ENCODE measurements around the gene PSAT1.
"Not testable (repeated sequence)": the region's sequence is repeated elsewhere in the genome, so short reads cannot be mapped to it uniquely, and the experiment has no call there.

The PSAT1 gene

DNA sequence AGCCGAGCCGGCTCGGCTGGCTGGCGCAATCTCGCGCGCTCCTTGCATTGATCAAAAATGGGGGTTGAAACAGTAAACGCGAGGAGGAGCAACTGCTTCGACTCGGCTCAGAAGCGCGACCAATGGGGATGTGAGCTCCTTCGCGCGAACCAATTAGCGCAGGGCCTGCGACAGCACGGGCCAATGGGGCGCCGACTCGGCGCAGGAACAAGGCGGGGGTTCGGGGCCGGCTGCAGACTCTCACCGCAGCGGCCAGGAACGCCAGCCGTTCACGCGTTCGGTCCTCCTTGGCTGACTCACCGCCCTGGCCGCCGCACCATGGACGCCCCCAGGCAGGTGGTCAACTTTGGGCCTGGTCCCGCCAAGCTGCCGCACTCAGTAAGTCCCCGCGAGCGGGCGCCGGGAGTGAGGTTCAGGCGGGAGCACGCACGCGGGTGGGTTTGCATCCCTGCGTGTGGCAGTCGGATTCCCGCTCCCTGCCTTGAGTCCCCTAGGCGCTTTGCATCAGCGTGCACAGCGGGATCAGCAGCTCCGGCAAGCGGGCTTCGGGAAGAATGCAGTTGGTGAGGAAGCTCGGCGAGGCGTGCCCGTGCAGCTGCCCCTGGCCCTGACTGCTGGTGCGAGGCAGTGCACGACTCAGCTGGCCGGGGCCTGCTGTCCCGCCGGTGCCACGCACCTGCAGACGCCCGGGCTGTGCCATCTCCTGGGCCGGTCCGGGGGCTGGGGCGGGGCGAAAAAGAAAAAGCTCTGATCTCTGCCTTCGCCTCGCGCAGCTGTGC is at the start of gene PSAT1:
Gene PSAT1 (plus strand): TSS at position 233 of the 779 bp plus-strand sequence. CDS start 86 bp downstream, at position 319.
- peak; percentile 83 to 87 for DNase-seq

DNA sequence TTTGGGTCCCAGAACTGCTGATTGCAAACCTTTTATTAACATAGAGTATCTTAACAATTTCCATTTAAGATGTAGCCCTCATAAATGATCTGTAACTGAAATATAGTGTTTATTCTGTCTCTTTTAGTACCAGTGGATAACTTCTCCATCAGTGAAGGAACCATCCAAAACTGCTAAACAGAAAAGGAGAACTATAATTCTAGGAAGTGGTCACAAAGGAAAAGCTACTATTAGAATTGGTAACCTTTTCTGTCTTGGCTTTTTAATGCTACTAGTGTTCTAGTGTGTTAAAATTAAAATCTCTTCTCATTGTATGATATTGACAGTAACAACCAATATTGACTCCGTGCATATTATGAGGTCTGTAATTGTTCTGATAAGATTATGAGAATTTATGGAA is 48.3 kb upstream of the PSAT1 start:
- DNase-seq: no peak

DNA sequence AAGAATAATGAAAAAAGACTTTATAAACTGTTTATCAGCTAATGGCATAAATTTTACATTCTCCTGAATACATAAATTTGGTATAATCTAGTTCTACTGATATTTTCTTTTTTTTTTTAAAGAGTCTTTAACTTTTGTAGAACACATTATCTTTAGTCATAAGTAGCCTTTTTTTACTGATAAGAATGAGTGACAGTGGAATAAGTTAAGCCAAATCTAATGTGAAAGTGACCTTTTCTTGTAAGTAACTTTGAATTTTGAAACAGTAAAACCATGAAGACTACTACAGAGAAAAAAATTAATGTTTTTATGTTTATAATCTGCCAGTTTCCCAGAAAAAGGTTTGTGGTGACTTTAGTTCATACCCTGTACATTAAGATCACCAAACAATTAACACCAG is 47.4 kb upstream of the PSAT1 start:
- DNase-seq: no peak

GRCh38 chr9:78252616-78253015 is 44.3 kb upstream of the PSAT1 start:
- DNase-seq: no peak

DNA sequence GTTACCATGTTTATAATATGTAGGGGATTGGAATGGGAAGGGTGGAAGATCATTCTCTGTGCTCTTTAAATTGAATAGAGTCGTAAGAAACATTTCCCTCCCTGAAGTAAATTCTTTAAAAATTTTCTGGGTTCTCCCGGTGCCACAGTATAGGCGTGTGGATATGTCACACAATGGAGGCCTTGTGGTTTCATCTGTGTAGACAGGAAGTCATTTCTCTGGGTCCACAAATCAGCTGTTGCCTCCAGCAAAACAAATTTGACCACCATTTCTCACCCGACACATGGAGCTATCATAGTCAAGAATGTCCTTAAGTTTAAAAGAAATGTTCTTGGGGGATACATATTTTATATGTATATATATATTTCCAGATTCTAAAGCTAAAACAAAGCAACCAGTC is 43.6 kb upstream of the PSAT1 start:
- DNase-seq: no peak

- no peak for DNase-seq
Measured at GRCh38 chr9:78261403-78262001, 35.4 kb upstream of the PSAT1 start.

DNA sequence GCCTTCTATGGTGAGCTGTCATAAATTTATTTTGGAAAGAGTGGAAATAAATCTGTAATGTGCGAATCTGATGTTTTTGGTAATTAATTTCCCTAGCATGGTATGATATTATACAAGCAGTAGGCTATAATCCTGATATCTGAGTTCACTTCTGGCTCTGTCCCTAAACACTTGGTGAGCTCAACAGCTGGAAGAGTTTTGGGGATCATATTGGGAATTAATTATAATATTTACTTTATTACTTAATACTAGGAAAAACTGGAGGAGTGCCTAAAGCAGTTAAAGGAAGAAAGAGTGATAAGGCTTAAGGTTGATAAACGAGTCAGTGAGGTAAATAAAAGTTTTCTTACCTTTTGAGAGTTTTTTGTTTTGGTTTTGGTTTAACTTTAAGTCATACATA is 34.3 kb upstream of the PSAT1 start:
- DNase-seq: no peak

- no peak for DNase-seq
Measured at GRCh38 chr9:78267889-78268288, 29.0 kb upstream of the PSAT1 start.

DNA sequence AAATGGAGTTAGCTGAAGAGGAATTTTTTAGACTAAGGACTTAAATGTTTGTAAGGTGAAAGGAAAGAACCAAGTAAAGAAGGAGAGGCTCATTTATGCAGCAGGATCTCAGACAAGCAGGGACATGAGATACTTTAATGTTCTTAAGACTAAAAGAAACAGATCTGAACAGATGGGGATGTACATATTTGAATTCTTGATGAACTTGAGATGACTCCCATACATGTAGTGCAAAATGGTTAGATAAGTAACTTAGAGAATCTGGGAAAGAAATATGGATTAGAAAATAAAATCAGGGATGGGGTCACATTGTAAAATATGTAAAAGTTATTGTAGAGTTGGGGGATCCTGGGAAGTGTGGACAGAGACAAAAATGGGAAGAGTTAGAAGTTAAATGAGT is 27.1 kb upstream of the PSAT1 start:
- no peak for DNase-seq

DNA sequence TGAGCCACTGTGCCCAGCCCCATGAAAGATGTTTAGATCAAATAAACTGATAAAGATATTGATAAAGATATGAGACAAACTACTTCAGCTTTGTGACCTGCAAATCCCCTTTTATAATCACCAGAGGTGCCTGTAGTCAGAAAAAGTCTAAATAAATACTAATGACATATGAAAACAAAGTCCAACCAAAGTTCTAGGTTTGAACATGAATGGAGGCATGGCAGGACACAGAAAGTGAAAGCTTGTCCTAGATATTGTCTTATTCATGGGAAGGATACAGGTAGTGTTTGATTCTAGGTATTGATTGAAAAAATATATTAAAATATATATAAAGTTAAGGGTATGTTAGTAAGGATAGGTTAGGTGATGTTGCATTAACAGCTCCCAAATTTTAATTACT is 24.6 kb upstream of the PSAT1 start:
- no peak for DNase-seq

- DNase-seq: no peak
Measured at GRCh38 chr9:78273761-78274160, 23.2 kb upstream of the PSAT1 start.

- DNase-seq: no peak
Measured at GRCh38 chr9:78278177-78278777, 18.6 kb upstream of the PSAT1 start.

GRCh38 chr9:78278801-78279200 is 18.1 kb upstream of the PSAT1 start:
- no peak for DNase-seq

DNA sequence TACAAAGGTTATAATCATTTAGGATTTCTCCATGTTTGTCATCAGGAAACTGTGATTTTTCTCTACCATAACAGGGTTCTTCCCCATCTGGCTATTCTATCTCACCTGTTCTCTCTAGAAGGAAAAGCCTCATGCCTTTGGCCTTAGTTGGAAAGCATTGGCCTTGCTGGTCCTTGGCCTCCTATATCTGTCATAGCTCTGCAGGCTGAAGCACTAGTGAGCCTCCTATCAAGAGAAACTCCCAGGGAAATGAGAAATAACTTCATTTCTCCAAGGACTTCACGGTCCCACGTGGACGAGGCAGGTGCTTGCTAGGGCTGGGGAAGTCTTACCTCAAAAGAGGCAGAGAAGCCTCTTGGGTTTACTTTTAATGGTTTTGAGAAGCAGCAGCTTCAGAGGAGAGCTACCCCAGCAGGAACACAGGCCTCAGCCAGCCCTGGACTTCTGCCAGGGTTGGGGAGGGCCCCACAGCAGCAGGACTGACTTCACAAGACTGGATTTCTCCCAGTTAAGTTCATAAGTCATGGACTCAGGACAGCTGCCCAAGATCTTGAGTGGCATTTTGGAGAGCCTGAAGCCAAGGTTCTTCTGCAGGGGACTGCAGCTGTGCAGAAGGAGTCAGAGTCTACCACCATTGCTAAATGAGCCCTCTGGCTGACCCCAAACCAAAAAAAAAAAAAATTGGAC is 15.8 kb upstream of the PSAT1 start:
- no peak for DNase-seq

- not testable (repeated sequence) for DNase-seq
Measured at GRCh38 chr9:78284181-78284580, 12.7 kb upstream of the PSAT1 start.

- no peak for DNase-seq
Measured at GRCh38 chr9:78286125-78286524, 10.8 kb upstream of the PSAT1 start.

DNA sequence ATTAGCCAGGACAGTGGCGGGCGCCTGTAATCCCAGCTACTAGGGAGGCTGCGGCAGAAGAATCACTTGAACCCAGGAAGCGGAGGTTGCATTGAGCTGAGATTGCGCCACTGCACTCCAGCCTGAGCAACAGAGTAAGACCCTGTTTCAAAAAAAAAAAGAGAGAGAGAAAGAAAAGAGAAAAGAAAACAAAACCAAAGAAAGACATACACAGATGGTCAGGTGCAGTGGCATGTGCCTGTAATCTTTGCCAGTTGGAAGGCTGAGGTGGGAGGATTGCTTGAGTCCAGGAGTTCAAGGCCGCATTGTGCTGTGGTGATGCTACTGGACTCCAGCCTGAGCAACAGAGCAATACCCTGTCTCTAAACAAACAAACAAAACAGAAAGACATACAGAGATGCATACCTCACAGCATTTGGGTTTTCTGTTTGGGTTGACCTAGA is 10.0 kb upstream of the PSAT1 start:
- no peak for DNase-seq

DNA sequence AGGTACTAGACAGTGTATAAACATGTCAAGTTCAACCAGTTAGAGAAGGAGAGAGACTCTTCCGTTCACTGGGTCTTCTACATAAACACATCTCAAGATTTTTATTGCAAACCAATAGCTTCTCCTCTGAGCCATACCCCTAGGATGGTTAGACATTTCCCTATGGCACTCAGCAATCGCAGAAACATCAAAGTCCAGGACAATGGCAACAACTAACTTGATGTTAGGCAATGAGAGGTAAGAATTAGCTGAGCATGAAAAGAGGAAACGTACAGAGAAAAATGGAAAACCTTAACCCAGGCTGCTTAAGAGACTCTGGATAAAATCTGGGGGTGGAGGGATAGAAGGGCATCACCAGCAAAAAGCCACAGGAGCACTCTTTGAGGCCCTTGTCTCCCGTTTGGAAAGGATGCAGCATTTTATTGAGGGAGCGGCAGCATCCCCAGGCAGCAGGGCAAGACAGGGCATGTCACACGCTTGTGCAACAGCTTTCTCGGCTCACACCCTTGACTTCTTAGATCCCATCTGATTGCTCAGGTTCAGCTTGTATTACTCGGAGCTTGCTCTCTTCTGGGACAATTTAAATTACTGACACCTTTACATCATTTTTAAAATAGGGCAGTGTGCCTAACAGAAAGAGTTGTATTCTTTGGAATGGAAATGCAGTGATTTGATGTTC is 8.6 kb upstream of the PSAT1 start:
- no peak for DNase-seq

GRCh38 chr9:78289474-78289873 is 7.5 kb upstream of the PSAT1 start:
- no peak for DNase-seq

DNA sequence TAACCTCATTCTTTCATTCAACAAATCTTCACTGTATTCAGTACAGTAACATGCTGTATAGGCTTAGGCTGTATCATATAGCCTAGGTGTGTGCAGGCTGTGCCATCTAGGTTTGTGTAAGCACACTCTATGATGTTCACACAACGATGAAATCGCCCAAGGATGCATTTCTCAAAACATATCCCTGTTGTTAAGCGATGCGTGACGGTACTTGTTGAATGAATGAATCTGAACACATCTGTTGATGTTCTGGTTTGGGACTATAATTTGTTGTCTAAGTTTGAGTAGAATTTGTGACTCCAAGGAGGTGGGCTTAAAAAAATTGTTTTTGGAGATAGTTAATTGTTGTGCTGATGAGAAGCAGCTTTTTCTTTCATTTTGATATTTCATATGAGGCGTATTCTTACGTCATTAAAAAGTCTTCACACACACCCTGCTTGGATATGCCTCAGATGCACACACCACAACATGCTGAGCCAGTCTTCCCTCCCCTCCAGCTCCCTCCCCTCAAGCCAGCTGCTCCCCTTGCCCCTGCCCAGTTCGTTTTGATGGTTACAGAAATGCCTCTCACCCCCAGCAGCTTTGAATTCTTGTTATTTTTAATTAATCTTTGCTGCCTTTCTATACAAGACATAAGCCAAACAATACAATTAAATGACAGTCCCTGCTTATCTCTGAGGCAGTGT is 5.5 kb upstream of the PSAT1 start:
- DNase-seq: no peak

DNA sequence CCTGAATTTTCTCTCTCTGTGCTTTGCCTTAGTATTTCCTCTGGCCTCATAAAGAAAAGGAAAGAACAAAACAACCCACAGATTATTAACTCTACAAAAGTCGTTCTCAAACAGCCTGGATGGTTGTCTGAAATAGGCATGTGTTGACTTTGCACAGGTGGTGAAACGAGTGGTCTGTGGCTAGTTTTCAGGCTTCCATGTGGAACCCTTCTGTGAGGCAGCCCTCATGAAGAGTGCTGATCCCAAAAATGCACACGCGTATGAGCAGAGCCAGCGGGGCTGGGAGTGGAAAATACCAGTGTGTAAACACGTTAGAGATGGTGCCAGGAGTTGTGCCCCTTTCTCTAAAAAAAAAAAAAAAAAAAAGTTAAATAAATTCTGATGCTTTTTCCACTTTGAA is 4.9 kb upstream of the PSAT1 start:
- DNase-seq: no peak

- no peak for DNase-seq
Measured at GRCh38 chr9:78292716-78293497, 4.0 kb upstream of the PSAT1 start.
